Measurements from ENCODE around the gene SPTBN1.

SPTBN1 gene

GRCh38 chr2:54586494-54586893 is 130.4 kb downstream of the SPTBN1 start:
- H3K9ac ChIP-seq (ENCODE audit: low read depth, low read length) = no peak overlapping the region
- peaks cover 17% of the 10 kb centered on the region for H3K4me1 ChIP-seq (ENCODE audit: control insufficient read depth, insufficient read depth, low read length)

GRCh38 chr2:54587171-54588016 is 131.3 kb downstream of the SPTBN1 start:
- Histone ChIP-seq H3K4me1 (ENCODE audit: control insufficient read depth, insufficient read depth, low read length) (peaks cover 11% of the 10 kb centered on the region), H3K36me3 (ENCODE audit: control insufficient read depth, insufficient read depth, low read length) (no peaks in the 10 kb centered on the region), H3K27me3 (ENCODE audit: control insufficient read depth, insufficient read depth, low read length) (no peaks in the 10 kb centered on the region)

More at GRCh38 chr2:54586494-54586893, 130.4 kb downstream of the SPTBN1 start:
- no peaks in the 10 kb centered on the region for H3K36me3 ChIP-seq (ENCODE audit: control insufficient read depth, insufficient read depth, low read length)
- H3K9me3 ChIP-seq (ENCODE audit: control insufficient read depth, insufficient read depth, low read length) = no peaks in the 10 kb centered on the region
- no peaks in the 10 kb centered on the region for H3K27me3 ChIP-seq (ENCODE audit: control insufficient read depth, insufficient read depth, low read length)
- H3K4me3 ChIP-seq (ENCODE audit: low read depth, low read length) = no peak overlapping the region

GRCh38 chr2:54588244-54588899 is 132.2 kb downstream of the SPTBN1 start:
- Histone ChIP-seq H3K9ac (ENCODE audit: low read depth, low read length) (no peak overlapping the region), H3K4me1 (ENCODE audit: control insufficient read depth, insufficient read depth, low read length) (peaks cover 6% of the 10 kb centered on the region), H3K9me3 (ENCODE audit: control insufficient read depth, insufficient read depth, low read length) (no peaks in the 10 kb centered on the region), H3K36me3 (ENCODE audit: control insufficient read depth, insufficient read depth, low read length) (no peaks in the 10 kb centered on the region), H3K4me3 (ENCODE audit: low read depth, low read length) (no peak overlapping the region), H3K27me3 (ENCODE audit: control insufficient read depth, insufficient read depth, low read length) (no peaks in the 10 kb centered on the region)

More at GRCh38 chr2:54587171-54588016, 131.3 kb downstream of the SPTBN1 start:
- Histone ChIP-seq H3K9ac (ENCODE audit: low read depth, low read length) (no peak overlapping the region), H3K4me3 (ENCODE audit: low read depth, low read length) (no peak overlapping the region), H3K9me3 (ENCODE audit: control insufficient read depth, insufficient read depth, low read length) (no peaks in the 10 kb centered on the region)

- peaks cover 6% of the 10 kb centered on the region for H3K4me1 ChIP-seq (ENCODE audit: control insufficient read depth, insufficient read depth, low read length)
- no peaks in the 10 kb centered on the region for H3K9me3 ChIP-seq (ENCODE audit: control insufficient read depth, insufficient read depth, low read length)
- no peak overlapping the region for H3K9ac ChIP-seq (ENCODE audit: low read depth, low read length)
- no peak overlapping the region for H3K4me3 ChIP-seq (ENCODE audit: low read depth, low read length)
- H3K36me3 ChIP-seq (ENCODE audit: control insufficient read depth, insufficient read depth, low read length) = no peaks in the 10 kb centered on the region
- no peaks in the 10 kb centered on the region for H3K27me3 ChIP-seq (ENCODE audit: control insufficient read depth, insufficient read depth, low read length)
Measured at GRCh38 chr2:54589038-54589339, 132.9 kb downstream of the SPTBN1 start.

- H3K9me3 ChIP-seq (ENCODE audit: control insufficient read depth, insufficient read depth, low read length) = no peaks in the 10 kb centered on the region
- H3K4me1 ChIP-seq (ENCODE audit: control insufficient read depth, insufficient read depth, low read length) = peaks cover 6% of the 10 kb centered on the region
- H3K4me3 ChIP-seq (ENCODE audit: low read depth, low read length) = no peak overlapping the region
- H3K27me3 ChIP-seq (ENCODE audit: control insufficient read depth, insufficient read depth, low read length) = no peaks in the 10 kb centered on the region
- H3K36me3 ChIP-seq (ENCODE audit: control insufficient read depth, insufficient read depth, low read length) = no peaks in the 10 kb centered on the region
- no peak overlapping the region for H3K9ac ChIP-seq (ENCODE audit: low read depth, low read length)
Measured at GRCh38 chr2:54589340-54590215, 133.5 kb downstream of the SPTBN1 start.

- no peak overlapping the region for H3K4me3 ChIP-seq (ENCODE audit: low read depth, low read length)
- H3K4me1 ChIP-seq (ENCODE audit: control insufficient read depth, insufficient read depth, low read length) = peaks cover 6% of the 10 kb centered on the region
- no peaks in the 10 kb centered on the region for H3K9me3 ChIP-seq (ENCODE audit: control insufficient read depth, insufficient read depth, low read length)
- peaks cover 3% of the 10 kb centered on the region for H3K36me3 ChIP-seq (ENCODE audit: control insufficient read depth, insufficient read depth, low read length)
- H3K27me3 ChIP-seq (ENCODE audit: control insufficient read depth, insufficient read depth, low read length) = no peaks in the 10 kb centered on the region
- no peak overlapping the region for H3K9ac ChIP-seq (ENCODE audit: low read depth, low read length)
Measured at GRCh38 chr2:54590216-54591120, 134.3 kb downstream of the SPTBN1 start.

GRCh38 chr2:54591551-54591950 is 135.4 kb downstream of the SPTBN1 start:
- Histone ChIP-seq H3K36me3 (ENCODE audit: control insufficient read depth, insufficient read depth, low read length) (peaks cover 5% of the 10 kb centered on the region), H3K27me3 (ENCODE audit: control insufficient read depth, insufficient read depth, low read length) (no peaks in the 10 kb centered on the region), H3K9ac (ENCODE audit: low read depth, low read length) (no peak overlapping the region), H3K9me3 (ENCODE audit: control insufficient read depth, insufficient read depth, low read length) (no peaks in the 10 kb centered on the region), H3K4me3 (ENCODE audit: low read depth, low read length) (no peak overlapping the region), H3K4me1 (ENCODE audit: control insufficient read depth, insufficient read depth, low read length) (peaks cover 6% of the 10 kb centered on the region)

- Histone ChIP-seq H3K27me3 (ENCODE audit: control insufficient read depth, insufficient read depth, low read length) (no peaks in the 10 kb centered on the region), H3K4me3 (ENCODE audit: low read depth, low read length) (no peak overlapping the region), H3K36me3 (ENCODE audit: control insufficient read depth, insufficient read depth, low read length) (peaks cover 5% of the 10 kb centered on the region), H3K9ac (ENCODE audit: low read depth, low read length) (no peak overlapping the region), H3K4me1 (ENCODE audit: control insufficient read depth, insufficient read depth, low read length) (peaks cover 3% of the 10 kb centered on the region), H3K9me3 (ENCODE audit: control insufficient read depth, insufficient read depth, low read length) (no peaks in the 10 kb centered on the region)
Measured at GRCh38 chr2:54593249-54593648, 137.1 kb downstream of the SPTBN1 start.

GRCh38 chr2:54594048-54594447 is 137.9 kb downstream of the SPTBN1 start:
- no peaks in the 10 kb centered on the region for H3K27me3 ChIP-seq (ENCODE audit: control insufficient read depth, insufficient read depth, low read length)
- no peak overlapping the region for H3K9ac ChIP-seq (ENCODE audit: low read depth, low read length)
- no peaks in the 10 kb centered on the region for H3K4me1 ChIP-seq (ENCODE audit: control insufficient read depth, insufficient read depth, low read length)
- H3K36me3 ChIP-seq (ENCODE audit: control insufficient read depth, insufficient read depth, low read length) = peaks cover 8% of the 10 kb centered on the region
- no peak overlapping the region for H3K4me3 ChIP-seq (ENCODE audit: low read depth, low read length)
- no peaks in the 10 kb centered on the region for H3K9me3 ChIP-seq (ENCODE audit: control insufficient read depth, insufficient read depth, low read length)

GRCh38 chr2:54595161-54595803 is 139.2 kb downstream of the SPTBN1 start:
- Histone ChIP-seq H3K36me3 (ENCODE audit: control insufficient read depth, insufficient read depth, low read length) (peaks cover 14% of the 10 kb centered on the region), H3K4me1 (ENCODE audit: control insufficient read depth, insufficient read depth, low read length) (no peaks in the 10 kb centered on the region), H3K4me3 (ENCODE audit: low read depth, low read length) (no peak overlapping the region)

More at GRCh38 chr2:54595161-54595803, 139.2 kb downstream of the SPTBN1 start:
- Histone ChIP-seq H3K9ac (ENCODE audit: low read depth, low read length) (no peak overlapping the region), H3K27me3 (ENCODE audit: control insufficient read depth, insufficient read depth, low read length) (no peaks in the 10 kb centered on the region), H3K9me3 (ENCODE audit: control insufficient read depth, insufficient read depth, low read length) (no peaks in the 10 kb centered on the region)
